NCI-H1930 (cell line): ENCODE measurements around the gene AKAP4.

ENCODE experiments used
- DNase-seq, 2 experiments: peaks; one replicate each; lab custom pipeline; 2025; lab: John Stamatoyannopoulos, UW

AKAP4 gene, protein sequence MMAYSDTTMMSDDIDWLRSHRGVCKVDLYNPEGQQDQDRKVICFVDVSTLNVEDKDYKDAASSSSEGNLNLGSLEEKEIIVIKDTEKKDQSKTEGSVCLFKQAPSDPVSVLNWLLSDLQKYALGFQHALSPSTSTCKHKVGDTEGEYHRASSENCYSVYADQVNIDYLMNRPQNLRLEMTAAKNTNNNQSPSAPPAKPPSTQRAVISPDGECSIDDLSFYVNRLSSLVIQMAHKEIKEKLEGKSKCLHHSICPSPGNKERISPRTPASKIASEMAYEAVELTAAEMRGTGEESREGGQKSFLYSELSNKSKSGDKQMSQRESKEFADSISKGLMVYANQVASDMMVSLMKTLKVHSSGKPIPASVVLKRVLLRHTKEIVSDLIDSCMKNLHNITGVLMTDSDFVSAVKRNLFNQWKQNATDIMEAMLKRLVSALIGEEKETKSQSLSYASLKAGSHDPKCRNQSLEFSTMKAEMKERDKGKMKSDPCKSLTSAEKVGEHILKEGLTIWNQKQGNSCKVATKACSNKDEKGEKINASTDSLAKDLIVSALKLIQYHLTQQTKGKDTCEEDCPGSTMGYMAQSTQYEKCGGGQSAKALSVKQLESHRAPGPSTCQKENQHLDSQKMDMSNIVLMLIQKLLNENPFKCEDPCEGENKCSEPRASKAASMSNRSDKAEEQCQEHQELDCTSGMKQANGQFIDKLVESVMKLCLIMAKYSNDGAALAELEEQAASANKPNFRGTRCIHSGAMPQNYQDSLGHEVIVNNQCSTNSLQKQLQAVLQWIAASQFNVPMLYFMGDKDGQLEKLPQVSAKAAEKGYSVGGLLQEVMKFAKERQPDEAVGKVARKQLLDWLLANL

DNA sequence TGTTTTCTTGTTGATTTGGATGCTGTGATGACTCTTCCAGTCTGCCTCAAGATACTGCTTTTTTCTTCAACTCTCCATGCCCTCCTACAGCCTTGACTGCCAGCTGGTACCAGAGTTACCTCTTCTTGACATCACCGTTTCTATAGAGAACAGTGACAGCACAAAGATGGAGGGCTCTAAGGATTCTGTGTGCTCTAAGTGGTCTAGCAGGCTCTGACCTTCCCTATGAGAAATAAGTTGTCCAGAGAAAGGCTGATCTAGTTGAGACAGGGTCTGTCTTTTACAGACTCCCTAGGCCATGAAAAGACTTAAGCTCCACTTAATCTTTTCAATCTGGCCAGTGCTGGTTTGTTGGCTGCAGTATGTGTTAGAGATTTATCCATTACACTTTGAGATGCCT, at the start of gene AKAP4:
TSS of gene AKAP4 (minus strand) at position 101 of the 400 bp plus-strand sequence. CDS start 118 bp downstream, outside the sequence.
- DNase-seq, result no peak

DNA sequence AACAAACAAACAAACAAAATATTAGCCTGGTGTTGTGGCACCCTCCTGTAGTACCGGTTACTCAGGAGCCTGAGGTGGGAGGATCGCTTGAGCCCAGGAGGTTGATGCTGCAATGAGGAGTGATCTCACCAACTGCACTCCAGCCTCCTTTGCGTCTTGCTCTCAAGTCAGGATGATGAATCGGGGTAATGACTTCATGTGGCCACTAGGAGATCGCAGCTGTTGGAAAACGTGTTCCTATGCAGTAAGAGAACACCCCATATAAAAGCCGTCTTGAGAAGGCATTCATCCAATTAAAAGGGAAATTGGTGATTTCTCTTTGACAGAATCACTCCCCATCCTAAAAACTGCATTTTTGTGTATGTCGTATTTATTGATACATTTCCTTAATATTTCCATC, 10.7 kb upstream of the AKAP4 start:
- DNase-seq, result no peak

DNA sequence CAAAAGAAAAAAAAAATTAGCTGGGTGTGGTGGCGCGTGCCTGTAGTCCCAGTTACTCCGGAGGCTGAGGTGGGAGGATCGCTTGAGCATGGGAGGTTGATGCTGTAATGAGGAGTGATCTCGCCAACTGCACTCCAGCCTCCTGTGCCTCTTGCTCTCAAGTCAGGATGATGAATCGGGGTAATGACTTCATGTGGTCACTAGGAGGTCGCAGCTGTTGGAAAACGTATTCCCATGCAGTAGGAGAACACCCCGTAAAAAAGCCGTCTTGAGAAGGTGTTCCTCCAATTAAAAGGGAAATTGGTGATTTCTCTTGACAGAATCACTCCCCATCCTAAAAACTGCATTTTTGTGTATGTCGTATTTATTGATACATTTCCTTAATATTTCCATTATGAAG, 5.9 kb upstream of the AKAP4 start:
- DNase-seq, result no peak

DNA sequence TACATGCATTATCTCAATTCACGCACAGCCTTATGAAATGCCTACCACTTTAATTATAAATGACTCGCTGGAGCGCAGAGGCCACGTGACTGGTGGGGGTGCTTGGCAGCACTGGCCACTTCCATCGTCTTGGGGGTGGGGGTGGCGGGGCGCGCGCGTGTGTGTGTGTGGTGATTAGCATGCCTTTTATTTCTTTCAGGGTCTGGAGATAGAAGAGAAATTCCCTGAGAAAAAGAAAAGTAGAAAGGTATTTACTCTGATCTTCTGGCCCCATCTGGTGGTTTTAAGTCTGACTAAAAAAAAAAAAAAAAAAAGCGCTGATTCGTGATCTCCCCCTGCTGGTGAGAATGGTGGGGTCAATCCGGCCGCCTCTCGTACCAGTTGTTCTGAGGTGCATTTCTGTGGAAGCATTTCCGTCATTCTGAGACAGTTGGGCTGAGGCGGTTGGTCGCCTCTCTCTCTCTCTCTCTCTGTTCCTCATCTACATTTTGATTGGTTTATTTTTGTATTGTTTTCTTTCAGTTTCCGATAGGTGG, 3.6 kb upstream of the AKAP4 start, which contains the start of gene CCNB3:
TSS of gene CCNB3 (plus strand) at position 402 of the 536 bp plus-strand sequence. CDS start 80,399 bp downstream, outside the sequence.
- DNase-seq, result peak; percentile 46 to 54

DNA sequence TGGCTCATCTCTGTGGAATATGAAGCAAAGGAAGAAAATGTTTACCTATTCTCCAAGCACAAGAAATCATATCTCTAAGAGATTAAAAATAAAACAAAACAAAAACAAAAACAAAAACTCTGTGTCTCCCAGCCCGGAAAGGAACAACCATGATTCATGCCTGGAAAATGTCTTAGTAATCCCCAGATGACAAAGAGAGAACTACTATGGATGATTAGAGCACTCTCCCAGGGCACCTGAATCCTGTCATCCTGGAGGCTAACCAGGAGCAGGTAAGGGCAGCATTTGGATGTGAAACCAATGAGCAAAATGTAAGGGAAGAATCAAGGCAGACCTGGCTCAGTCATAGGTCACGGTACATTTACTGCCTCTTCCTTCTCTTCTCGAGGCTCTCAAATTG, 1.7 kb upstream of the AKAP4 start:
- DNase-seq, result no peak

DNA sequence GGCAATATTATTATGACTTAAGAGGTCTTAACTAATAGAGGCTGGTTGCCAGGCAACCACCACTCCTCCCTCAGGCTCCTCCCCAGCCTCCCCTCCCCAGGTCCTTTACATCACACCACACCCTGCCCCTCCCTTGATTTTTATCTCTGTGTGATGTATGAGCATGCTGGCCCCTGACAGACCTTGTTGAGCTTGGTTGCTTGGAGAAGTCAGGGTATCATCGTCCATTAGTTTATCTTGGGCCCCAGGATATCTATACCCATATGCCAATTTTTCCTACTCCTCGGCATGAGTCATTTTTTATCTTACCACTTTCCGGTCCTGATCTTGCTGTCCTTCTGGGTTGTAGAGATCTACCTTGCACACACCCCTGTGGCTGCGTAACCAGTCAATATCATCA, 2.5 kb downstream of the AKAP4 start:
- DNase-seq, result no peak

DNA sequence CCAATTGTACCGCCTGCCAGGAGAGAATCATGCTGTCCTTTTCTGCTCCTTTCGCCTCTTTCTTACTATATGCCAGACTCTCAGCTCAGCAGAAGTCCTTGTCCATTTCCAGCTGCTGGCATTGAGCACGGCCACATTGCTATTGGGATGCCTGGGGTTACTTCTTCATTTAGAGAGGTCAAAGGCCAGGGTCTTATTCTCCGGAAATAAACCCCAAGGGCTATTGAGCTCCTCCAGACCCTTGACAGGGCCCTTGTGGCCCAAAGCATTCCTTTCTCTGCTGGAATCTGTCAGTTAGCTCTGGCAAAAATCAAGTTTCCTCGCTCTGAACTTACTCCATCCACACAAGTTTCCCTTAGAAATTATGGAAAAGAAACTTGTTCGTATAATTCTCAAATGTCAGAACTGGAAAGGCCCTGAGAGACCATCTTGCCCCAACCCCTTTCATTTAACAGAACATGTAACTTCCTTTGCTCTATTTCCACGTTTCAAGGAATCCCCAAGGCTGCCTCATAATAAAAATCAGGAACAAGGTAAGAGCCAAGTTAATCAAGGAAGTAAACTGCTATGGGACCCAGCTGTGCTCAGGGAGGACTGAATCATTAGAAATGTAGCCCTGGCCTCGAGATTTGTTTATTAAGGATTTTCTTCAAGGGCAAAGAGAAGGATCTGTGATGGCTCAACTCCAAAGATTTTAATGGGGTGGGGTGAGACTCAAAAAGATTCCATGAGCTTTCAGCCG, 11.8 kb downstream of the AKAP4 start:
- no peak for DNase-seq

DNA sequence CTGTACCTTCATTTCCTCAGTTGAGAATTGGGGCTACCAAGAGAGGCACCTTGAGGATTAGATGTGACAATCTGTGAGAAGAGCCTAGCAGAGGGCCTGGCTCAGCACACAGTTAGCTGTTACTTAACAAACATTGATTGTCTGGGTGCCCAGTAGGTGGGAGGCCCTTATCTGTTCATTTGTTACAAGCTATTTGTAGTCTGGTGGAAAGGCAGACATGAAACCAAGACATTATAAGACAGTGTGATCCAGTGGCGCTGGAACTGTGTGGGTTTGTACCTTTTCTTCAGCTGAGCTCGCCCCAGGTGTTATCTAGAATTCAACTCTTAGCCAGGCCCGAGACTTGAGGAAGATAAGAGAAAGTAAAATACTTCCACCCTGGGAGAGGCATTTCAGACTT, 16.9 kb downstream of the AKAP4 start:
- DNase-seq, result no peak

DNA sequence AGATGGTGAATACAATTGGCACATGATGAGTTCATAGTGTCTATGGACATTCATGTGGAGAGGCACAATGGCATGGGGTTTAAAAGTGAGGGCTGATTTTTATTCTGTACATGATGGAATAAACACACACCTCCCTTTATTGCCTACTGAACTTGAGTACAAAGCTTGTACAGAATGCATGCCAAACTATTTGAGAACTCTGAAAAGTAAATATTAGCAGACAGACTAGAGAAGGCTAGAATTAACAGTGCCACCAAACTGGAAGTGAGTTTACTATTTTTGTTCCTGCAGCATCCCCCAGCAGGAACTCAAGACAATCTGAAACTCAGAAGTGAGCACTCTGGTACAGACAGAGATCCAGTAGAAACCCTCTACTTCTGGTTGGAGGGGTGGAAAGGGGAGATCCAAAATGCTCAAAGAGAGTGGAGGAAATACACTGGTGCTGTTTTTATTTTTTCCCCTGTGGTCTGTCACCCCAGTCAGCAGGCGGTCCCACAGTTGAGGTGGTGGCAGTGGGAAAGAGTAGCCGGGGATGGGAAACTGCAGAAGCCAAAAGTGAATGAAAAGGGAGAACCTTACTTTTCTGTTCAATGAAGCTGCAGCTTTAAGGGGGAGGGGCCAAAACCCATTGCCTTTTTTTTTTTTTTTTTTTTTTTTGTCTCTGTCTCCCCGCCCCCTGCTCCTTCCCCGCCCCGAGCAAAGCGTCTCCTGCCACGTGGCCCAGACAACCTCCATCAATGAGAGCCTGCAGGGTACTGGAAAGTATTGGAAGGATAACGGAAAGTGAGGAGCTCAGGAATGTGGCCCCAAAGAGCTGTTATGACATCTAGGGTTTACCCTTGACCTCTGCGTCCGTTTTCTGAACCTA, 20.5 kb downstream of the AKAP4 start:
- no peak for DNase-seq

DNA sequence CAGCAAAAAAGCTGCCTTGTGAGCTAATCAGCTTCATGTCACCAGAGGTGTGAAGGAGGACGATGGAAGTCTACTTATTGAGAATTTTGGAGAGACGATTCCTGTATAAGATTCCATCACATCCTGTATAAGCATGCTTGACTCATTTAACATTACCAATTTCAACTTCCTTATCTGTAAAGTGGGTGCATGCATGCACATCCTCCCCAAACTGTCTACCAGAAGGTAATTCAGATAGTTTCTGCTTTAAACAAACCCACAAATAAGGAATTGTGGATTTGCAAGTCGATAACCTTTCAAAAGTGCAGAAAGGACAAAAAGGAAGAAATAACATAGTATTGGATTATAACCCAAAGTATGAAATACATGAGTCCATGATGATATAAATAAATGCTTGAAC, 31.1 kb downstream of the AKAP4 start:
- DNase-seq, result no peak

DNA sequence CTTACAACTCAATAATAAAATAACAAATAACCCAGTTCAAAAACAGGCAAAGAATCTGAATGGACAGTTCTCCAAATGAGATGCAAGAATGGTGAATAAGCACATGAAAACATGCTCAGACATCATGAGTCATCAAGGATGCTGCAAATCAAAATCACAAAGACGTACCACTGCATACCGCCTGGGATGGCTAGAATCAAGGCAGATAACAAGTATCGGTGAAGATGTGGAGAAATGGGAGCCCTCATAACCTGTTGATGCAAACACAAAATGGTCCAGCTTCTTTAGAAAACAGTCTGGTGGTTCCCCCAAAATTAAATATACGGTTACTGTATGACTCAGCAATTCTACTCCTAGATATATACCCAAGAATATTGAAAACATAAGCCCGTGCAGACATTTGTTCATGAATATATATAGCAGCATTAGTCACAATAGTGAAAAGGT, 32.5 kb downstream of the AKAP4 start:
- DNase-seq, result no peak

DNA sequence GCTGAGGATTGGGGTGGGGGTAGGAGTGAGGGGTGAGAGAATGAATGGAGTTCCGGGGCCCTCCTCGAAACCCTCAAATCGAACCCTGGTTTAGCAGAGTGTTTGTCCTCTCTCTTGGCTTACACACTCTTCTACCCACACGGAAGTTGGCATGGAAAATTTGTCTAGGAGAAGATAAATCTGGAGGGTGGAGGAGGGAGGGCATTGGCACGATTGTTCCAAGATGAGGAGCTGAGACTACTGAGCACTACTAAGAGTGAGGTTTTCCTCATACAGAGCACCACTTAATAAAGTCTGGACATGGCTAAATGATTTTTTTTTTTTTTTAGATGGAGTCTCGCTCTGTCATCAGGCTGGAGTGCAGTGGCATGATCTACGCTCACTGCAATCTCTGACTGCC, 33.4 kb downstream of the AKAP4 start:
- no peak for DNase-seq

DNA sequence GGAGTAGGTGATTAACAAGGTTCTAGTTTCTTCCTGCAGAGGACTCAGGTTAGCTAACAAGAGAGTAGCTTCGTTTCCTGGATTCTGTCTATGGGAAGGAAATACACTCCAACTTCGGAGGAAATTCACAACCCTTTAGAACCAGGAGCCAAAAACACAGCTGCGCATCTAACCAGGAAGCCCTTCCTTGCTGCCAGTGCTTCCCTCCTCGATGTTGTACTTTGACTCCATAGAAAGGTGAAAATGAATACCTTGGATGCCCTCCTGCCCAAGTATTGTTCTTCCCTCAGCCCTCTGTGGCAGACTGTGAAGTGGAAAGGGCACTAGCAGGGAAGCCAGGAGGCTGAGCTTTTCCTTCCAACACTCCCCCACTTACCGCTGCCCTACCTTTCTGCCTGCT, 35.1 kb downstream of the AKAP4 start:
- DNase-seq, result no peak

DNA sequence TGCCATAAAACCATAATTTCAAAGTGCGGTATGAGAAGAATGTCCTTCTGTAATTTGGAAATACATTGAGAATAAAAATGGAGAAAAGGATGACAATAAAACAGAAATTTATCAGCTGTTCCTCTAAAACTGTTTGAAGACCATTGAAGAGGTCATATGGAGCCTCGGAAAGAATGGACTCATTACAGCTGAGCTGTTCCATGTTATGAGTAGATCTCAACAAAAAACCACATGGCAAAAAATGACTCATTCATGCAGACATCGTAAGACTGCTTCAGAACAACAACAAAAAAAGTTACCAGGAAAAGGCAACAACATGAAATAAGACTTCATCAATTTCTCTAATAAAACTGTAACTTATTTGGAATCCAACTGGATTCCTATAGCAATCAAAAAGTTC, 39.7 kb downstream of the AKAP4 start:
- DNase-seq, result no peak

DNA sequence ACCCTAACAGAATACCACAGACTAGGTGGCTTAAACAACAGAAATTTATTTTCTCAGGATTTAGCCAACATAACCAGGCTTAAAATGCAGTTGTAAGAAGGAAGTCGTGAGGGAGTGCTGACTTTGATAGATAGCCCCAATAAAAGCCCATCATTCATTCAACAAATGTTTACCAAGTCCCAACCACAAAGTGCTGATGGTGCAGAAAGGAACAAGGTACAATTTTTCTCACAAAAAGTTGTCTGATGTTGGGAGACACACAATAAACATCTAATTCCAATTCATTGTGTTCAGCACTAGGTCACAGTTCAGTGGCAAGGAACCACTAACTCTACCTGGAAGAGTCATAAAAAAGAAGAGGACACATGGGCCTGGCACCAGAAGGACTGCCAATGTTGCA, 42.2 kb downstream of the AKAP4 start:
- DNase-seq, result no peak

DNA sequence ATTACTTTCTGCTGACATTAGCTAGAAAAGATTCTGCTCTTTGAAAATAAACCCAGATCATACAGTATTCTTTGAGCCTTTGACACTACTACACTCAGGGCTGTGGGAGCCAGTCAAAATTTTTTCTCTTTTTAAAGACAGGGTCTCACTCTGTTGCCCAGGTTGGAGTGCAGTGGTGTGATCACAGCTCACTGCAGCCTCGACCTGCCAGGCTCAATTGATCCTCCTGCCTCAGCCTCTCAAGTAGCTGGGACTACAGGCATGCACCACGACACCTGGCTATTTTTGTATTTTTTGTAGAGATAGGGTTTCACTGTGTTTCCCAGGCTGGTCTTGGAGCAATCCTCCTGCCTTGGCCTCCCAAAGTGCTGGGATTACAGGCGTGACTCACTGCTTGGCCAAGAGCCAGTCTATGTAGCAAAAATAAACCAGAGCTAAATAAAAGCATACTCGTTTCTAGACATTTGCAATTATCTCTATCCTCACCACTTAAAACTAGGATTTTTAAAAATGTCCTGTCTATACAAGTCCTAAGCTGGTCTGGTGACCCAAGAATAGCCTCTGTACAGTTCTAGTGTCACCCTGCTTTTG, 43.2 kb downstream of the AKAP4 start:
- no peak for DNase-seq

DNA sequence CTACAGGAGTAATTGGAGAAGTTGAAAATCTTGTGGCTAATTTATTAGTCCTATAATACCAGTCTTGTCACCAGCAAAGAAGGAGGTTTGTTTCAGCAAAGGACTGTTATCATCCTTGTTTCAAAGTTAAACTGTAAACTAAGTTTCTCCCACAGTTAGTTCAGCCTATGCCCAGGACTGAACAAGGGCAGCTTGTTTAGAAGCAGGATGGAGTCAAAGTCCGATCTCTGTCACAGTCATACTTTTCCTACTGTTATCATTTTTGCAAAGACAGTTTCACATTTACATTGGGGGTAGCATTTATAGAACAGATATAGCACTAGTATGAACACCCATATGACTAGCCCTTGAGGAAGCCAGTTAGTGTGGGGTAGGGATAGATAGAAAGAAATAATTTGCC, 46.4 kb downstream of the AKAP4 start:
- DNase-seq, result no peak

DNA sequence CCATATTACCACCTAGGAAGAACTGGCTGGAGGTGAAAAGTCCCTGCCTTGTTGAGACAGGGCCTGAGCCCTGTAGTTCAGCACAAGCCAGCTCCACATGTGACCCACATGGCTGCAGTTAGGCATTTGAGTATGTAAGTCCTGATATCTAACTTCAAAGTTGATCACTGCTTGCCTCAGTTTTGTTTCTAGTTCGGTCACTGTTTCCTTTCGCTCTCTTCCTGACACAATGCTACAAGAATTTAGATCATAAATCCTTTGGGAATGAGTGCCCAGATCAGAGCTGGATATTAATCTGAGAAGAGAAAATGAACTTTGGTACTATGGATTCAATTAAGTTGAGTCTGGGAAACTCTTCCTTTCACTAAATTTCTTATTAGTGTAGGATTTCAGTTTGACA, 48.4 kb downstream of the AKAP4 start:
- no peak for DNase-seq

DNA sequence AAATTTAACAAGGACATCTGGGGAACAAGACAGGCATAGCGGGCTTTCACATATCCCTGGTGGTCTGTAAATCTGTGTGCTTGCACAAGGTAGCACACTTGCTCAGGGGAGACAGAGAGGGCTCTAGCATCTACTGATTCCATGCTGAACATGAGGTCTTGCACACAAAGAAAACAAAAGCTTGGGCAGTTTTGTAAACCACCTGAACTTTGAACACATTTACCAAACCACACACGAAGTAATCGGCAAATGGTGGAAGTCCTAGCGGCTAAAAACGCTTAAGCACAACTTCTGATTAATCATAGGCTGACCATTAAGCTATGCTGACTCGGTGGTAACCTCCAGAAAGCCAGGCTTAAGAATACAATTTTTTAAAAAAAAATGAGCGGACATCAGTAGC, 52.8 kb downstream of the AKAP4 start:
- DNase-seq, result no peak
